ENCODE data around the gene ARFGAP2. TPM values are rescaled to one million over a fixed set of nuclear protein-coding genes. Genes with fewer than 3 reads are reported as not detected.
A peak's percentile ranks its signal among the peaks of the same experiment; 100 is the strongest.

ARFGAP2 gene
- total and polyA plus RNA-seq, 2 of the 8 experiments (the other 6 are each of a cell fraction or from before 2014, with no cell fraction given) = 50.2 to 64.0 TPM

GRCh38 chr11:47130543-47130942, 46.1 kb downstream of the ARFGAP2 start:
- no peak overlapping the region for H2AFZ ChIP-seq (ENCODE audit: low read length)
- POLR2A ChIA-PET (ENCODE audit: partially characterized antibody) = interaction anchor here (1.2 kb wide), 1 partner anchor 33 kb away, joined by 4 read pairs; no protein-coding TSS in a partner anchor
- no peaks in the 10 kb centered on the region for H3K79me2 ChIP-seq (ENCODE audit: control insufficient read depth in 1 of 2, insufficient read depth in 2 of 2, low read length in 2 of 2)
- H3K56ac ChIP-seq (replicated peaks; ENCODE audit: insufficient read length, low read depth, low read length) = no peak overlapping the region
- no peaks in the 10 kb centered on the region for H3K9me3 ChIP-seq (ENCODE audit: insufficient read depth in 2 of 2, low read depth in 1 of 2, low read length in 1 of 2)
- H2BK15ac ChIP-seq (ENCODE audit: low read length) = peak overlapping the region; percentile 77; the same call in 1 of the 2 replicates
- H3K4me3 ChIP-seq (ENCODE audit: extremely low read depth in 1 of 4, insufficient read depth in 2 of 4, low read depth in 3 of 4, low read length in 4 of 4) = peak overlapping the region in 1 of 4 experiments; percentile 22; a peak in 1 of 8 replicates
- no peak overlapping the region for H3K14ac ChIP-seq (ENCODE audit: insufficient read length)
- no peak overlapping the region for H3K23ac ChIP-seq (ENCODE audit: insufficient read length)
- FAIRE-seq = peak; percentile 93
- peaks cover 2 to 13% (median 7%) of the 10 kb centered on the region in 4 experiments; a peak in 5 of 7 replicates for H3K4me1 ChIP-seq (replicated peaks in 1 of 4; ENCODE audit: control insufficient read depth in 3 of 4, insufficient read depth in 4 of 4, low read length in 3 of 4)
- 0 out of 2 replicates have a peak overlapping the region, but pooled peaks have one; percentile 11 for H3K18ac ChIP-seq (ENCODE audit: extremely low read depth, low read length)
- H4K5ac ChIP-seq (ENCODE audit: insufficient read length, low read depth, low read length) = no peak overlapping the region
- H2AK5ac ChIP-seq (ENCODE audit: low read depth, low read length) = no peak overlapping the region
- H3K23me2 ChIP-seq (ENCODE audit: low read depth, low read length) = no peaks in the 10 kb centered on the region
- H3K4ac ChIP-seq (replicated peaks; ENCODE audit: insufficient read length, low read depth, low read length) = no peak overlapping the region
- no peak overlapping the region for H3K9ac ChIP-seq (replicated peaks in 1 of 4; ENCODE audit: extremely low read depth in 1 of 4, low read depth in 3 of 4, low read length in 3 of 4)
- H3K79me1 ChIP-seq (ENCODE audit: low read depth, low read length) = no peaks in the 10 kb centered on the region
- peak overlapping the region; percentile 18 to 58 for H3K4me2 ChIP-seq (ENCODE audit: insufficient read depth in 1 of 2, low read depth in 2 of 2, low read length in 2 of 2)
- no peaks in the 10 kb centered on the region for H3K27me3 ChIP-seq (replicated peaks in 1 of 4; ENCODE audit: control insufficient read depth in 3 of 4, extremely low read depth in 1 of 4, insufficient read depth in 3 of 4, low read length in 3 of 4)
- H3K36me3 ChIP-seq (ENCODE audit: control insufficient read depth in 2 of 4, insufficient read depth in 4 of 4, low read length in 3 of 4) = no peaks in the 10 kb centered on the region
- no peak overlapping the region for H3K27ac ChIP-seq (ENCODE audit: low read depth, low read length)
- H4K91ac ChIP-seq (replicated peaks; ENCODE audit: insufficient read length, low read length) = no peak overlapping the region
- H4K8ac ChIP-seq (ENCODE audit: extremely low read depth, insufficient read depth, low read length) = no peak overlapping the region
- no peak for DNase-seq (ENCODE audit: low read depth in 1 of 2, low spot score in 2 of 2)
- WGBS, 2 experiments (ENCODE audit: extremely low coverage in 1 of 2, insufficient coverage in 1 of 2, insufficient read length in 1 of 2, insufficient replicate concordance in 2 of 2, low coverage in 1 of 2, low lambda C conversion rate in 2 of 2, missing lambda C conversion rate in 1 of 2) = 78% methylated on average over 2 of the region's 3 CpGs; no CpG with 5 or more reads in 1 of the 2 experiments
- CTCF ChIA-PET (ENCODE audit: partially characterized antibody) = interaction anchor here (1.0 to 3.1 kb wide), 5 partner anchors 13 to 28 kb away, joined by 3 to 15 read pairs (median 4); no protein-coding TSS in a partner anchor
- no peaks in the 10 kb centered on the region for H4K20me1 ChIP-seq (replicated peaks in 1 of 2; ENCODE audit: control insufficient read depth in 1 of 2, insufficient read depth in 2 of 2, low read length in 2 of 2)
- H2BK20ac ChIP-seq (ENCODE audit: low read length) = no peak overlapping the region
- H2BK120ac ChIP-seq (replicated peaks; ENCODE audit: low read depth, low read length) = no peak overlapping the region
- no peak overlapping the region; the same call in 1 of the 2 replicates for H2BK5ac ChIP-seq (ENCODE audit: low read depth, low read length)
- H2BK12ac ChIP-seq (ENCODE audit: low read depth, low read length) = no peak overlapping the region; the same call in 1 of the 2 replicates
- no peak for TF ChIP-seq KDM1A (IDR thresholded peaks at IDR 0.05; ENCODE audit: borderline replicate concordance, low read length)
- no peak for TF ChIP-seq SUZ12 (IDR thresholded peaks at IDR 0.05; ENCODE audit: low read length)
- TF ChIP-seq, protein P1, sequence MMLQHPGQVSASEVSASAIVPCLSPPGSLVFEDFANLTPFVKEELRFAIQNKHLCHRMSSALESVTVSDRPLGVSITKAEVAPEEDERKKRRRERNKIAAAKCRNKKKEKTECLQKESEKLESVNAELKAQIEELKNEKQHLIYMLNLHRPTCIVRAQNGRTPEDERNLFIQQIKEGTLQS (IDR thresholded peaks at IDR 0.05; ENCODE audit: insufficient read depth, low read depth, low read length) = no peak
- peak in 1 of 2 experiments; percentile 77; a peak in 1 of 3 replicates for TF ChIP-seq EP300 (IDR thresholded peaks at IDR 0.05; ENCODE audit: borderline replicate concordance in 1 of 2, low read depth in 2 of 2, low read length in 2 of 2)
- no peak for TF ChIP-seq CHD1 (IDR thresholded peaks at IDR 0.05; ENCODE audit: low read depth, low read length)
- no peak for TF ChIP-seq HDAC6 (IDR thresholded peaks at IDR 0.05; ENCODE audit: low read depth, low read length)
